ENCODE data around the gene ADAM22. TPM values are rescaled to one million over a fixed set of nuclear protein-coding genes. Genes with fewer than 3 reads are reported as not detected.
"Not testable (repeated sequence)": the region's sequence is repeated elsewhere in the genome, so short reads cannot be mapped to it uniquely, and the experiment has no call there.

The ADAM22 gene
- total RNA-seq, 1 donor from 2014 or later: 1.7 TPM

- DNase-seq: no peak
- Mint-ChIP-seq H3K9me3 (no peaks in the 10 kb centered on the region), H3K27ac (no peak overlapping the region), H3K27me3 (no peaks in the 10 kb centered on the region), H3K4me1 (no peaks in the 10 kb centered on the region), H3K4me3 (no peak overlapping the region), H3K36me3 (ENCODE audit: low read depth) (no peaks in the 10 kb centered on the region)
- intact Hi-C loops (cut with micrococcal nuclease): no loop called here
Measured at GRCh38 chr7:88150033-88150432, 216.0 kb downstream of the ADAM22 start.

DNA sequence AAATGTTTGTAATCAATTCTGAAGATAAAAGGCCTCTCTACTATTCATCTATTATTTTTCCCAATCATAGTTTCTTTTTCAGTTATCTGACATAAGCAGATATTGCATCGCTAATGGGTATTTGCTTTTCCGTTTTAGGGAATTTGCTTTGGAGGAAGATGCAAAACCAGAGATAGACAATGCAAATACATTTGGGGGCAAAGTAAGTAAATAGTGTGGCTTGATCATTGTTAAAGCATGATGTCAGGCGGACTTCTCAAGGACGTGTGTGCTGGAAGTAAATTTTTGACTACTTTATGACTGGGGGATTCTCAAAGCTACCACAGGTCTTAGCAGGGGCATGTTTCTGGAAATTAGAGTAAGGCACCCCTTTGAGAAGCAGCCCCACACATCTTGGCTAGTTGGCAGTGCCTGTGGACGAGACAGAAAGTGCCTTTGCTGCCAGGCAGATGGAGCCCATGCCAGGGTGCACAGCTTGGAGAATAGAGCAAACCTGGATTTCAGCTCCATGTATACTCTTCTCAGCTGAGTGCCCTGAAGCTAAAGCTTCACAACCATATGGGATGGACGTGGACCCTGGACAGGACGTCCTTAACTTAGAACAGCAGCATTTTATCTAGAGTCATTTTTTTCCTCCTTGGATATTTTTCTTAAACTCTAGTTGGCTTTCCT is 217.2 kb downstream of the ADAM22 start:
- H3K4me3 Mint-ChIP-seq: no peak overlapping the region
- no peaks in the 10 kb centered on the region for H3K27me3 Mint-ChIP-seq
- DNase-seq: no peak
- H3K4me1 Mint-ChIP-seq: no peaks in the 10 kb centered on the region
- intact Hi-C loops (cut with micrococcal nuclease): no loop called here
- H3K27ac Mint-ChIP-seq: no peak overlapping the region
- no peaks in the 10 kb centered on the region for H3K36me3 Mint-ChIP-seq (ENCODE audit: low read depth)
- no peaks in the 10 kb centered on the region for H3K9me3 Mint-ChIP-seq

GRCh38 chr7:88153378-88153777 is 219.3 kb downstream of the ADAM22 start:
- DNase-seq: no peak
- Mint-ChIP-seq H3K4me3 (no peak overlapping the region), H3K9me3 (peaks cover 5% of the 10 kb centered on the region), H3K4me1 (no peaks in the 10 kb centered on the region), H3K27ac (no peak overlapping the region), H3K36me3 (ENCODE audit: low read depth) (no peaks in the 10 kb centered on the region), H3K27me3 (no peaks in the 10 kb centered on the region)
- intact Hi-C loops (cut with micrococcal nuclease): no loop called here

GRCh38 chr7:88155756-88156155 is 221.7 kb downstream of the ADAM22 start:
- H3K4me3 Mint-ChIP-seq: no peak overlapping the region
- no peak overlapping the region for H3K27ac Mint-ChIP-seq
- no peaks in the 10 kb centered on the region for H3K4me1 Mint-ChIP-seq
- H3K27me3 Mint-ChIP-seq: no peaks in the 10 kb centered on the region
- no peak for DNase-seq
- H3K9me3 Mint-ChIP-seq: peaks cover 10% of the 10 kb centered on the region
- H3K36me3 Mint-ChIP-seq (ENCODE audit: low read depth): no peaks in the 10 kb centered on the region
- intact Hi-C loops (cut with micrococcal nuclease): no loop called here

- Mint-ChIP-seq H3K4me1 (no peaks in the 10 kb centered on the region), H3K27me3 (no peaks in the 10 kb centered on the region), H3K9me3 (peaks cover 10% of the 10 kb centered on the region), H3K27ac (no peak overlapping the region), H3K36me3 (ENCODE audit: low read depth) (no peaks in the 10 kb centered on the region), H3K4me3 (no peak overlapping the region)
- intact Hi-C loops (cut with micrococcal nuclease): no loop called here
- DNase-seq: no peak
Measured at GRCh38 chr7:88156356-88156755, 222.3 kb downstream of the ADAM22 start.

- not testable (repeated sequence) for H3K4me1 Mint-ChIP-seq, H3K27me3 Mint-ChIP-seq, H3K27ac Mint-ChIP-seq
Measured at GRCh38 chr7:88159741-88160140, 225.7 kb downstream of the ADAM22 start.

DNA sequence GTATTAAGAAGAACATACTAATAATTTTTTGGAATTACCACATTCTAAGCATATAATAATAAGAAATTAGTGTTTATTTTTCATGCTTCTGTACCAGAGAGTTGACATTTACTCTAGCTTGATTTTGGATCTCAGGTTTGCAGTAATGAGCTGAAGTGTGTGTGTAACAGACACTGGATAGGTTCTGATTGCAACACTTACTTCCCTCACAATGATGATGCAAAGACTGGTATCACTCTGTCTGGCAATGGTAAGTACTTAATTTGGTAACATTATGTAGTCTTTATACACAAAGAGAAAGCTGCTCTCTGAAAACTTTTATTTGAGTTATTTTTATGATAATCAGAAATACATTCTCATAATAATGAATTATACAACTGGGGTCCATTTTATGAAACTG is 231.6 kb downstream of the ADAM22 start:
- no peaks in the 10 kb centered on the region for H3K4me1 Mint-ChIP-seq

More at GRCh38 chr7:88159741-88160140, 225.7 kb downstream of the ADAM22 start:
- H3K4me3 Mint-ChIP-seq; intact Hi-C loops (cut with micrococcal nuclease); H3K36me3 Mint-ChIP-seq (ENCODE audit: low read depth); DNase-seq: not testable (repeated sequence)
- H3K9me3 Mint-ChIP-seq: peaks cover 12% of the 10 kb centered on the region

DNA sequence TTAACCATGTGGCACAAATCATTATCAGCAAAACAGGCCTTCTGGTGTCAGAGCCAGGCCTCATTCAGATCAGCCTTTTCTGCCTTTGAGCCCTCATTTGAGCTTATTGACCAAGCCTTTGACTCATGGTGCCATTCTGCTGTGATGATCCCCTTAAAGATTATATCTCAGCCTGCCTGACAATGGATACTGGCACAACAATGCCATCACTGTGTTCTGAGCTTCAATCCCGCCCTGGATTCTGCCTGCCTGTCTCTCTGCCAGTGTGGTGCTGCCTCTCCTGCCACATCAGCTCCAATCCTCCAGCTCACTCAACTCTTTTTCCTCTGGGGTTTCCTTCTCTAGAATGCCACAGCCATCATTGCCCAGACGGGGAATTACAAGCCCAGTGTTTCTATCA is 233.2 kb downstream of the ADAM22 start:
- intact Hi-C loops (cut with micrococcal nuclease): no loop called here
- Mint-ChIP-seq H3K9me3 (no peaks in the 10 kb centered on the region), H3K4me1 (no peaks in the 10 kb centered on the region), H3K27me3 (no peaks in the 10 kb centered on the region), H3K27ac (no peak overlapping the region), H3K4me3 (no peak overlapping the region), H3K36me3 (ENCODE audit: low read depth) (no peaks in the 10 kb centered on the region)
- no peak for DNase-seq

More for the DNA sequence above, 231.6 kb downstream of the ADAM22 start:
- DNase-seq: no peak
- intact Hi-C loops (cut with micrococcal nuclease): no loop called here
- Mint-ChIP-seq H3K4me3 (no peak overlapping the region), H3K27ac (no peak overlapping the region), H3K27me3 (no peaks in the 10 kb centered on the region), H3K36me3 (ENCODE audit: low read depth) (no peaks in the 10 kb centered on the region), H3K9me3 (peaks cover 3% of the 10 kb centered on the region)

GRCh38 chr7:88167721-88168120 is 233.7 kb downstream of the ADAM22 start:
- no peaks in the 10 kb centered on the region for H3K27me3 Mint-ChIP-seq
- H3K4me3 Mint-ChIP-seq: no peak overlapping the region
- no peak overlapping the region for H3K27ac Mint-ChIP-seq
- no peaks in the 10 kb centered on the region for H3K9me3 Mint-ChIP-seq
- H3K4me1 Mint-ChIP-seq: no peaks in the 10 kb centered on the region
- intact Hi-C loops (cut with micrococcal nuclease): loop anchor here (2.0 kb wide), 1 partner anchor 369 kb away; no protein-coding TSS in a partner anchor
- no peaks in the 10 kb centered on the region for H3K36me3 Mint-ChIP-seq (ENCODE audit: low read depth)
- no peak for DNase-seq

- Mint-ChIP-seq H3K27me3 (no peaks in the 10 kb centered on the region), H3K4me3 (no peak overlapping the region), H3K36me3 (ENCODE audit: low read depth) (no peaks in the 10 kb centered on the region), H3K4me1 (no peaks in the 10 kb centered on the region), H3K9me3 (no peaks in the 10 kb centered on the region), H3K27ac (no peak overlapping the region)
- no peak for DNase-seq
- intact Hi-C loops (cut with micrococcal nuclease): loop anchor here (2.0 kb wide), 1 partner anchor 371 kb away; no protein-coding TSS in a partner anchor
Measured at GRCh38 chr7:88169717-88170320, 235.8 kb downstream of the ADAM22 start.

- no peak overlapping the region for H3K4me3 Mint-ChIP-seq
- no peak for DNase-seq
- no peaks in the 10 kb centered on the region for H3K9me3 Mint-ChIP-seq
- intact Hi-C loops (cut with micrococcal nuclease): no loop called here
- H3K4me1 Mint-ChIP-seq: no peaks in the 10 kb centered on the region
- no peaks in the 10 kb centered on the region for H3K36me3 Mint-ChIP-seq (ENCODE audit: low read depth)
- H3K27ac Mint-ChIP-seq: no peak overlapping the region
- no peaks in the 10 kb centered on the region for H3K27me3 Mint-ChIP-seq
Measured at GRCh38 chr7:88172842-88173241, 238.8 kb downstream of the ADAM22 start.

GRCh38 chr7:88176190-88176589 is 242.1 kb downstream of the ADAM22 start:
- intact Hi-C loops (cut with micrococcal nuclease): no loop called here
- no peaks in the 10 kb centered on the region for H3K36me3 Mint-ChIP-seq (ENCODE audit: low read depth)
- H3K4me1 Mint-ChIP-seq: no peaks in the 10 kb centered on the region
- no peaks in the 10 kb centered on the region for H3K27me3 Mint-ChIP-seq
- no peaks in the 10 kb centered on the region for H3K9me3 Mint-ChIP-seq
- DNase-seq: no peak
- no peak overlapping the region for H3K4me3 Mint-ChIP-seq
- H3K27ac Mint-ChIP-seq: no peak overlapping the region

- no peaks in the 10 kb centered on the region for H3K9me3 Mint-ChIP-seq
- intact Hi-C loops (cut with micrococcal nuclease): no loop called here
- no peaks in the 10 kb centered on the region for H3K36me3 Mint-ChIP-seq (ENCODE audit: low read depth)
- no peak overlapping the region for H3K27ac Mint-ChIP-seq
- no peak overlapping the region for H3K4me3 Mint-ChIP-seq
- no peaks in the 10 kb centered on the region for H3K4me1 Mint-ChIP-seq
- no peak for DNase-seq
- H3K27me3 Mint-ChIP-seq: no peaks in the 10 kb centered on the region
Measured at GRCh38 chr7:88183051-88183450, 249.0 kb downstream of the ADAM22 start.

DNA sequence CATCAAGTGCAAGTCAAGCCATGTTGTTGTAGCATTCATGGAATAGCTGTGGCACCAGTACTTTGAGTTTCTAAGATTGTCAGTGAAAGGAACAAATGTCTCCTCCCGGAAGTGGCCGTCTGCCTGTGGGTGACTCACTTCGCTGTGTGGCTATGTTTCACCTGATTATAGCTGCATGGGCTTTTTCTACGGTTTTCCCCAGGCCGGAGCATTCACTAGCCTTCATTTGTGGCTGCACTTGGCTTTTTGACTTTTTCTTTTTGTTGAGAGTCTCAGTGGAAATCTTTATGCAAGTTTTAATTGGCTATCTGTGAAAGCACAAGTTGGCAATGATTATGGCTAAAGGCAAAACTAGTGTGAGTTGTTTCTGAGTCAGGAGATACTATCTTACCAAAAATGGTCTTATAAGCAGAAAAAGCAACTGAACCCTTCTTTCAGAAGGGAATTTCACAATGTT is 250.8 kb downstream of the ADAM22 start:
- Mint-ChIP-seq H3K4me1 (no peaks in the 10 kb centered on the region), H3K36me3 (ENCODE audit: low read depth) (no peaks in the 10 kb centered on the region), H3K9me3 (no peaks in the 10 kb centered on the region), H3K4me3 (no peak overlapping the region), H3K27ac (no peak overlapping the region), H3K27me3 (no peaks in the 10 kb centered on the region)
- no peak for DNase-seq
- intact Hi-C loops (cut with micrococcal nuclease): no loop called here
